Stimulated activated CD8-positive, alpha-beta memory T cell treated with anti-CD3 and anti-CD28 coated beads, Interleukin-12 subunit alpha, Interleukin-12 subunit beta, amount 100 ng/mL, for 1 hour (primary cell): Measurements from ENCODE around the gene RAPGEF4.

Experiments used
- DNase-seq: peaks from one replicate; pipeline ENCODE4 v3.0.0-alpha.2; 2020; ENCODE audit warnings: low read depth

The RAPGEF4 gene

DNA sequence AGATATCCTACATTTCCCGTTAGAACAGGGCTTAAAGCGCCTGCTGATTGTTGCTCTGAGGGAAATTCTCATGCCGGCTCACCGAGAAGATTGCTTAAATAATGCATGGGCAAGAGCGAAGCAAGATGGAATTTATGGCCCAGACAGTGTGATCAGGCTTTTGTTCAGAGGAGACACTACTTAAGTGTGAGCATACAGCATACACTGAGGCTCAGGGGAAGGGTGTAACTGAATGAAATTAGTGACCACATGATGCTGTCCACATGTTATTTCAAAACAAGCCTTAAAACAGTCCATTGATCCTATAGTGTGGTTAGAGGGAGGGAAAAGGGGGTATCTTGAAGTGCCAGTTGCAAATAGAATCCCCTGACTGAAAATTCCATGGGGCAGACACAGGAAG is 125.5 kb downstream of the RAPGEF4 start:
- no peak for DNase-seq

DNA sequence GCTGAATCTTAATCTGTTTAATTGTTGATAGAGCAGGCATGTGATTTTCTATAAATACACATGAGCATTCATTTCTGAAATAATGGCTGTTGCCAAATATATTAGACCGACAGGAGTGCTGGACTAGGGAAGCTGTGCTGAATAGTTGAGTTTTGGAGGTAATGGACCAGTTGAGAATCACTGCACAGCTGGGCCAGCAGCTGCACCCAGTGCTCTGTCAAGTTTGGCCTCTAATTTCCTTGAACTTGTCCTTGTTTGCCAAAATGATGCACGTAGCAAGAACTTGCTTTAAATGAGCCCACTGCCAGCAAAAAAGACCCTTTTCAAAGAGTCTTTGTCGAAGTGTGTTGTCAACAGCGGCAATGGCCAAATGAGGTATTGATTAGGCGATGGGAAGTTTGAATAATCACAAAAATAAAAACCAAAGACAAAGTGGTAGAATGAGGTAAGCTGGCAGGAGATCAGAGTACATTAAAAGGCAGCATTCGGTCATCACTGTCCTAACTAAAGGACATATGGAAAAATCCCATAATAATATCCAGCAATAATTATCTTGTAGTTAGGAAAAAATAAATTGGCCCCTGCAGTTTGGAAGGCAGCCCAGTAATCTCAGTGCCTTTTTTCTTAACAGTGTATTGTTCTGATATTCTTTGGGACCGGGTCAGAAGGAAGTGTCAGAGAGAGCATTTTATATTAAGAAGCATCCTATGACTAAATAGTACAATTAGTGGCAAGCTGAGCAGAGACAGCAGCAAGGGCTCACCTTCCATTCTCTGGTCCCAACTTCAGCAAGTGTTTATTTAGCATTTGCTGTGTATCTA is 126.2 kb downstream of the RAPGEF4 start:
- DNase-seq, result no peak

DNA sequence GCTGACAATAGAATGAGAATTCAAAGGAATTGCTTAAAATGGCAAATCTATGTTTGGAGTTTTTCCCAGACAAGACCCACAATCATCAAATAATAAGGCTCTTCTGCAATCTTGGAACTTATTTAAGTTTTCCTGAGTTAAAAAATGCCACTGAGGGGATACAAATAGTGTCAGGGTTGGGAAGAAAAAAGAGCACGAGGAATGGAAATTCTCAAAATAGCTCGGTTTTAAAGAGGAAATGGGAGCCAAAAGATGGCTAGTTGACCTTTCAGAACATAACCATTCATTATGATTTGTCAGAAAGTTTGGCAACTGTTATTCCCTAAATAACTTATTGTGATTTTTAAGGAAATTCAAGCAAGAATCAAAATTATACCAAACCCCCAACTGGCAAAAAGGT is 127.7 kb downstream of the RAPGEF4 start:
- DNase-seq, result no peak

DNA sequence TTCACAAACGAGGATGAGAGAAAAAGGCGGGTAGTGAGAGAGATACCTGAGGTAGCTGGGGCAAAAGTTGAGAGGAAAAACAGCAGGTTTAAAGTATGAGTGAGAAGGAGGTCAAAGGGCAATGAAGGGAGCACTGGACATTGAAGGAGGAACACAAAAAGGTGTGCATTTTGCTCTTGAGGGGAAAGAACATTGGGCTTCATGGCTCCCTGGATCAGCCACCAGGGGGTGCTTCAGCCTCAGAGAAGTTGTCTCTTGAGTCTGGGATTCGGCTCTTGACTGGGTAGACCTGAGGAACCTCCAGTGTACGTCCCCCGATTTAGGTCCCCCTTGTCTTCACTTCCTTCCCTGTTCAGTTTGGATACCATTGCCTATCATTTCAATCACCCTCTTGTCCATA is 128.5 kb downstream of the RAPGEF4 start:
- no peak for DNase-seq

DNA sequence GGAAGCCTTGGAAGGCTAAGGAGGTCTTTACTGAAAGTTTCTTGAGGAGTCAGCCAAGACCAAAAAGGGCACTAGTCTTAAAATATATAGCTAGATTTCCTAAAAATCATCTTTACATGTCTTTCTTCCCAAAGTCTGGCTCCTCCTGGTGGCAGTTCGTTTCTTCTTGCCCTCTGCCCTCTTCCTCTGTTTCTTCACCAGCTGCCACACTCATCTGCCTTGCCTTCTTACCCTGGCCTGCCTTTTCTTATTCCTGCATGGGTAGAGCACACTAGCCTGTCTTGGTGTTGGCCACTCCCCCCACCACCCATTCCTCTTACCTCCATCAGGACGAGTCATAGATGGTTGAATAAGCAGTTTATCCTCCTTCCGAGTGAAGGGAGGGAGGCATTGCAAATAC is 129.8 kb downstream of the RAPGEF4 start:
- no peak for DNase-seq

DNA sequence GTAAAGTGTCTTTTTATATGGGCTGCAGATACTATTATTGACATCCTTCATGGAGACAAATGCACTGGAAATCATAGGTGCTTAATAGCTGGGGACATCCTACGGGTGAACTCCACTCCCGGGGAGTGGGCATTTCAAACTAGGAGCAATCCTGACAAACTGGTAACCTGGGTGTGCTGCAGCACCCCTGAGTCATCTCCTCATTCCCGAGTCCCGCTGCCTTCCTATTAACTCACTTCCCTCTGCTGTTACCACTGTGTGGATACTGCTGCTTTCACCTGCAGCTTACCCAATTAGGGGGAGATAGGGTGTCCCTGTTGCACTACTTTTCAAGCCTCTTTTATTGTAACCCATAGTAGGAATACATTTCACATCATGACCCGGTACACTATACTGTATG is 134.2 kb downstream of the RAPGEF4 start:
- DNase-seq, result no peak

DNA sequence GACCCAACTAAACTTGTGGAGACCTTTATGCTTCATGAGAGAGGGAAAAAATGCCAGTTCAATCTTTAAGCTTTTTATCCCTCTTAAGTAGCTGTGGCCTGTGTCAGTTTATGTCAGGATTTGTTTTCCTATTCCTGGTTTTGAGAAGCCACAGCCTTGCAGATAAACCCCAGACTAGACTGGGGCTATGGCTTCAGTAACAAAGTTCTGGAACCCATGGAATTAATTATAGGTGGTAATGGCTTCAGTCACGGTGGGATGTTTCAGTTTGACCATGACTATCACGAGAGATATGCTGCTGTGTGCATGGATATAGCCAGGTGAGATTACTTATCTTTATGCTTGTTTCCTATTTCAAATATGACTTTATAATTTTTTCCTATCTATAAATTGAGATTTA is 134.8 kb downstream of the RAPGEF4 start:
- no peak for DNase-seq

DNA sequence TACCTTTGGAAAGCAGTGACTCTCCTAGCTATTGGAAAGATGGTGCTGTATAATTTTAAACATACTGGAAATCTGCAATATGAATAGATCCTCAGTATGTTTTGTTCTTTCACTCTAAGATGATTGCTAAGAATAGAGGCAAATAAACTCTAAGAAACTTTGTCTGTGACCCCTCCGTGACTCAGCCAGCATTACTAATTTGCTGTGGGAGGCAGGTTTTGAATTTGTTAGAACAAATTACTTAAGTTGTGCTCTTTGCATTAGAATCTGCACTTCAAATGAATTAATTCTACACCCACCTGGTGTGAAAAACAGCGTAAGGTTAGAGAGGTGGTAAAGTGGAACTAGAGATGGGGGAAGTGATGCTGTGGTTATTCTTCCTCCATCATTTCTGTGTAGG is 142.2 kb downstream of the RAPGEF4 start:
- DNase-seq, result no peak

DNA sequence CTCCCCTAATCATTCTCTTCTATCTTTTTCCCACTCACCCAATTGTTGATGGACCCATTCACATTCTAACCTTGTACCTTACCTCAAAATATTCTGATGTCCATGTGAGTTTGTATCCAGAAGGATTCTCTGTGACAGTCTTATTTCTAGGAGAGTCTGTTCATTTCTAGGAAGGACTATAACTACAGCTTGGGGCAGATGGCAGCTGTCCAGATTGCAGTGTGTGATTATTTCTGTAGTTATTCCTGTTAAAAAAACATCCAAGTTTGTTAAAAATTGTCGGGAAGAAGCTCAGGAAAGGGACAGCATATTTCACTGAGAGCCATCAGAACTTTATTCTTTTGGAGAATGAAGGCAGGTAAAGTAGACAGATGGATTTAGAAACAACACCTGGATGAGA is 142.6 kb downstream of the RAPGEF4 start:
- no peak for DNase-seq

DNA sequence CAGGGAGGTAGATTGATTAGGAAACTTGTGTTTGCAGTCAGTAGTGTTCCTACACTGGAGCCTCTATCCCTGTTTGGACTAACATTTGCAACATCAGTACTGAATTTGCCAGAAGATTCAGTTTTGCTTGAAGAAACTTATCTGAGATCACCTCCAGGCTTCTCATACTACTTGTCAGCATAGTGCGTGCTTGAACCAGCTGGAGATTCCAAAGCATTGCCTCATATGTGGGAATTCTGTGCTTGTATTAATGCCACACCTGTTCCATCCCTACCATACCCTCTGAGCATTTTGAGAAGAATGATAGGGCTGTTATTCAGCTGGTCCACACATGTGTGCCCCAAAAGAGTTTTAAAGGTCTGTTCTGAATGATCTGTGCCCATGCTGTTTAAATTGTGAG is 148.7 kb downstream of the RAPGEF4 start:
- no peak for DNase-seq

DNA sequence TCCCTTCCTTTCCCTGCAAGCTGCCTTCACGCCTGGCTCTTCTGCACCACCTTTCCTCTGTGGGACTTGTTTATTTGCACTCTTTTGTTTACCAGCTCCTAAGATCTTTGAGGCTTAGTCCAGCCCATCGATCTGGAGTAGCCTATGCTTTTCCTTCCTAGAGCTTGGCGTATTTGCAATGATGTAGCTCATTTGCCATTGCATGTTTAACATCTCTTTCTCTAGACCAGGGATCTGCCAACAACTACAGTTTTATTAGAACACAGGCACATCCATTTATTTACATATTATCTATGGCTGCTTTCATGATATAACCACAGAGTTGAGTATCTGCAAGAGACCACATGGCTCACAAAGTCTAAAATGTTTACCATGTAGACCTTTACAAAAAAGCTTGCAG is 150.4 kb downstream of the RAPGEF4 start:
- DNase-seq, result no peak

DNA sequence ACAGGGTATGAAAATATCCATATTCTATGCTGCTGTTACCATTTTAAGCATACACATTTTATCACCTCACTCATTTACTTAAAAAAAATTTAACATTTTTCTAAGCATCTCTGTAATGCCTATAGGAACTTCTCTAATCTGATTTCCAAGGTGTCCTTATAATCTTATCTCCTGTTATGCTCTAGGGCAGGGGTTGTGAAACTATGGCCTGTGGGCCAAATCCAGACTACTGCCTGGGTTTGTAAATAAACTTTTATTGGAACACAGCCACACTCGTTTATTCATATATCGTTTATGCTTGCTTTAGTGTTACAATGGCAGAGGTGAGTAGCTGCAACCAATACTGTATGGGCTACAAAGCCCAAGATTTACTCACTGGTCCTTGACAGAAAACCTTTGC is 151.6 kb downstream of the RAPGEF4 start:
- no peak for DNase-seq

DNA sequence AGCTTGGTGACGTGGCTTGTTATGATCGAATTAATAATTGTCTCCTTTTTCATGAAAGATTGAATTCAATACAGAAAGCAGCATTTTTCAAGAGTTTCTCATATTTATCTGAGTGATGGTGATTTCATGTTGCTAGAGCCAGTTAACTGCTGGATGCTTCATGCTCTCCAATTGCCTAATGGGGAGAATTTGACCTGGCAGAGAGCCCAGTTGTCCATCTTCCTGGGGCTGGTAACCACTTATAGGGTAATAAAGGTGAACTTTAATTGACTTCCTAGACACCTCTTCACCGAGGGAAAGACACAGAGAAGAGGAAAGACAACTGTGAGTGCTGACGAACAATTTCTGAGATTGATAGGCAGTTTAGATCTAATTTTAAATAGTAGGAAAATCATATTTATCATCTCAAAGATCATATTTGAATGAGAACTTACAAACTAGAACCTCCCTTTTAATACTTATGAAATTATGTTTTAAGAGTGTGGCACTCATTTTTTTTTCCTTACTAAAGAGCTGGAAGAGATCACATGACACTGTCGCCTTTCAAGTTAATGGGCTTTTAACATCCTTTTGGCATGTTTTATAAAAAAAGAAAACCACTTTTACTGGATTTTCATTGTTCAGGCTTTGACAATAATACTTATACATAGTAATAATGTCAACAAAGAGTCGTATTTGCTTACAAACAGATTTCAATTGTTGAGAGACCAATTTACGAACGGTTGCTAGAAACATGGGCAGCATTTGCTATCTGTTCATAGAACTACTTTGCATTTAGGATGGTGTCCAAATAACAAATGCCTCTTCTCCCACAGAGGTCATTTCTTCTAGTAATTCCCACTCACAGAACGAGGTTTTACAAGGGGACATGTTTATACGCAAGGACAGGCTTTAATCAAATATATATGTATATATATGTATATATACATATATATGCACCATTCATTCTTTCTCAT is 153.3 kb downstream of the RAPGEF4 start:
- no peak for DNase-seq

DNA sequence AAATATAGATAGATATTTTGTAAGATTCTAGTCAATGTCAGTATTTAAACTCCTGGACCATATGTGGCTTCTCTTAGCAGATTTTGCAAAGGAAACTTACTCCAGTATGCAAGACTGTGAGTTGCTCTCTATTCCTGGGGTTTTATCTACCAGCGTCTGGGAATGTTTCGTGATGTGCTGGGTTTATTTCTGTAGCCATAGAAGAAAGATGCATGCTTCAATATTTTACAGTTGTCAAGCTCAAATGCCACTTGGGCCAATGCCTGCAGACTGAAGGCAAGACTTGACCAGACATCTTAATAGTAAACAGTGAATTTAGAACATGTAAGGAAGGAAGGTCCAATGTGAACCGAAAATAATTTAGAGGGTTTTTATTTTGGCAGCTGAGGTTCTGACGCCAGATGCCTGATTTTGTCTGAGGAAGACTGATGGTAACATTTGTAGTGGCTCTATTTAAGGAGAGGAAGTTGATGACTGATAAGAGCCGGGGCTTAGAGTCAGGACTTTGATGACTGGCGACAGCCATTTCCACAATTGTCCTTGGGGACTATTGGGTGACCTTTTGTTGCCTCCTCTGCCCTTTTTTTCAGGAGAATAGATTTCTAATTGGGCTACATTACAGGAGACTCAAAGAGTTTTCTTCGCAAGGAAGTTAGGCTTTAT is 154.3 kb downstream of the RAPGEF4 start:
- DNase-seq, result no peak

DNA sequence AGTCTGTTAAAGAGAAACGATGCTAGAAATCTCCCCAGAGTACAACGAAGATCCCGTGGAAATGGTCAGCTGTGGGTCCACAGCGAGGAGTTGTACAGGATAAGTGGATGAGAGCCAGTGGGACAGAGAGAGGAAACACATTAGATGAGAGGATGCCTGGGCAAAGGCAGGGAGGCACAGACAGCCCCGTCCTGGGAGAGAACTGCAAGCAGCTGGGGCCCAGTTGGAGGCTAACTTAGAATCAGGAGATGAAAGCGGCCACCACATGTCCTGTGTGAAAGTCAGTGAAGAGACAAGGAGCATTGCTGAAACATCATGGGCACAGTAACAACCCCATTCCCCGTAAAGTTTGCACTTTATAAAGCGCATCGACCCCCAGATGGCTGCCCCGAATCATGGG is 157.5 kb downstream of the RAPGEF4 start:
- DNase-seq, result no peak

DNA sequence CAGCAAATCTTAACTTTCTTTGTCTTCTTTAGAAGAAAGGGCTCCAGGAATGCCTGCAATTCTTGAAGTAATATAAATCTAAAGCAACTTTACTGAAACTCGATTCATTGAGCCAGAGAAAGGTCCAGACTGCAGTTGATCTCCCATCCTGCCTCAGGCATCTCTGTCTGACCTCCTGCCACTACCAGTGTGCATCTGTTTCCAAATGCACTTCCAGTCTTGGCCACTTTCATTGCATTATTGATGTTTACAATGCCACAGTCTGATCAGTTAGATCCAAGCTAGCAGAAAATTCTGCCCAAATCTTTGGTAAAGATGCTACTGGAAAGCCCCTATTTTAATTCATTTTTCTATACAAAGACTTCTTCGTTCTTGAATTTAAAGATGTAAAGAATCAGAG is 158.0 kb downstream of the RAPGEF4 start:
- DNase-seq, result no peak

DNA sequence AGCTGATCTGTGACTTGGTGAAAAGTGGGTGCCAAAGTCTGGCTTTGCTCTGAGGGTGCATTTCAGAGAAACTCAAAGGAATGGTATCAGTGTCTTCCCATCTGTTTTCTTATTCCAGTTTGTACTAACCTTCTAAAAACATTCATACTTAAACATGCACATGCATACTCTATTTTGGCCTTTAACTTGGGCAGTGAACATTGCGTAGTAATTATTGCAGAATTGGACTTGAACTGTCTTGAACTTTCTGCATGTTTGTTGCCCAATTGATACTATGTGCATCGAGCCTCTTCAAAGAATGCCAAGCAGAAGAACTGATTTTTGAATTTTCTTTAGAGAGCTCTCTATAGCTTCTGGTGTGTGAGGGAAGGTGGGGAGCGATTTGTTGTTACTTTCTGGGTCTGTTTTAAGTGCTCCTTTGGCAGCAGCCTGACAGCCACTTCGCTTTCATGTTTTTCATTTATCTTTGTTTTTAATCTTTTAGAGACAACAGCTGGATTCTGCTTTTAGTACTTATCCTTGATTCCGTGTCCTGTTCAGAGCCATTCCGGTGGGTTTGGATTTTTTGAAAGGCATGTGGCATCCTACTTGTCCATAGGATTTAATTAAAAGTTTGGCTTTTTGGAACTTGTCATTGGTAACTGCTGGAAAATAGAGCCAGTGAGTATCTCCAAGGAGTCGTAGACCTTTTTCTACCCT is 159.2 kb downstream of the RAPGEF4 start:
- DNase-seq, result no peak

DNA sequence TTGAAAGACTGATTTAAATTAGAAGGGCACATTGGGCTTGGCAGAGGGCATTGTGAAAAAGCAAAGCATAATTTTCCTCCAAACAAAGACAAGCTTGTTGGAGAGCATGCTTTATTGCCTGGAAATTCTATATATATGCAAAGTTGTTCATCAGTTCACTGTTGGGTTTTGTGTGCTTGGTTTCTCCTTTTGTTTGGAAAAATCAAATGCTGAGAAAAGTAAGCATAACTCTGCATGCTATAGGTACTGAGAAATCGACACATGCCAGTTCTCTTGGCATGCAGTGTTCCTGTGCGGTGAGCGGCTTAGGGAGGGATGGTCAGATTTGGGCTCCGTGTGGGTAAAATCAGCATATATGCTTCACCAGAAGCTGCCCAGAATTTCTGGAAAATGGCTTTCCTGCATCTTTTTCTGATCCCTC is 161.0 kb downstream of the RAPGEF4 start:
- no peak for DNase-seq

DNA sequence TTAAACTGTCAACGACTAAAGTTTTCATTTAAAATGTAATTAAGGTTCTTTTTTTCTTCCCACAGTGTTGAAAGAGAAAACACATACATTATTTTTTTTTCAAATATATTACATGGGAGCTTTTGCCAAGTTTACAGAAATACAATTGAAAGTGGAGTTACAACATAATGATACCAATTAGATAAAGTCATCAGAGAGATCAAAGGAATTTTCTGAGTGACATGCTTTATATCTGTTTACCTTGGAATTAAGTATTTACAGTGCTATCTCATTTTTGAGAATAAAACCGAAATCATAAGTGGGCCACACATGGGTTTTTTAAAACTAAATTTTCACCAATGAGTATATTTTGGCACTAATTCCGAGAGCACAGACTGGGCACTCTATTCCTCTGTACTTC is 165.2 kb downstream of the RAPGEF4 start:
- no peak for DNase-seq

DNA sequence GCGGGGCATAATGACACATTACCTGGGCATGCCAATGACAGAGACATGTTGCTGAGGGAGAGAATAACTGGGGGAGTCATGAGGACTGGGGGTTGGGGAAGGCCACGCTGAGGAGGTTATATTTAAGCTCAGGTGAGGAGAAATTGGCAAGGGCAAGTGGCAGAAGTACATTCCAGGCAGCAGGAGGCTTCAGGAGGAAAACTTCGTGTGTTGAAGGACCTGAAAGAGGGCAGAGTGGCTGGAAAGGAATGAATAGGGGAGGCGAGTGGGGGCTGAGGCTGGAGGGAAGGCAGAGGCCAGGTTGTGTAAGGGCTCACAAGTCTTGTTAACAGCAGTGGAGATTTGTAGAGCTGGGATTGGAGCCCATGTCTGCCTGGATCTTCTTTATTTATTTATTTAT is 166.3 kb downstream of the RAPGEF4 start:
- DNase-seq, result no peak

DNA sequence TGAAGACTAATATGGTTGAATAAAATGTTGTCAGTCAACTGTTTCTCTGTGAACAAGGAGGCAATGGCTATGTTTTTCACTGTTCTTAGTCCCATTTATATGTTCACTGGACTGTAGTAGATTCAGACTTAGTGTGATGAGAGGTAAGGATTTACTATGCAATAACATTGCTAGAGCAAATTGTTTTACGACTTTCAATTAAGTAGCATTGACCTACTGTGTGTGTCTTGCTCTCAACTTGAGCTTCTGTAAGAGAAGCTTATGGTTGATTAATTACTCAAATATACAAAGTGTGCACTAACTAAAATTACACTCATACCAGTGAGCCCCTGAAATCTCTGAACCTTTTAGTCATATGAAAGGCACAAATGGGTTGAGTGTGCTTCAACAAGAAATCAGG is 168.6 kb downstream of the RAPGEF4 start:
- DNase-seq, result no peak
